Measurements from ENCODE around the gene ZNF597.

- TF ChIP-seq POLR2AphosphoS5 (IDR thresholded peaks at IDR 0.05; ENCODE audit: borderline replicate concordance, low read depth, low read length) (no peak), EZH2 (IDR thresholded peaks at IDR 0.05) (no peak)
These were observed 17.8 kb upstream of the ZNF597 start for GRCh38 chr16:3461151-3461550.
